HCT116 (cell line): ENCODE data around the gene STING1. TPM values are rescaled to one million over a fixed set of nuclear protein-coding genes. Genes with fewer than 3 reads are reported as not detected.
"Not testable (repeated sequence)": the region's sequence is repeated elsewhere in the genome, so short reads cannot be mapped to it uniquely, and the experiment has no call there.

Source experiments
- ATAC-seq: fragments of 200-7000 bp; cut with Tn5 transposase; 2 replicates; pipeline ENCODE4 v1.9.1; 2020; ENCODE audit warnings: mild to moderate bottlenecking, moderate library complexity
- BruUV-seq: library from RNA; stranded (reverse); fragments of 400-500 nt; replicated peaks from 2 replicates; lab custom pipeline; 2021; lab: Mats Ljungman, UMichigan
- CTCF ChIA-PET: fragments of 300-600 bp; sonication (Branson Sonifier 250); formaldehyde crosslinking; loops from one replicate; lab custom pipeline; 2021; ENCODE audit warnings: antibody characterized with exemption; lab: Charles Lee
- POLR2A ChIA-PET: fragments of 300-600, 350-600 bp; sonication (Branson Sonifier 250); formaldehyde crosslinking; loops from one replicate; lab custom pipeline; 2021; ENCODE audit warnings: antibody characterized with exemption; lab: Charles Lee
- RAD21 ChIA-PET, 2 experiments: fragments of 300-600 bp; sonication (Branson Sonifier 250); formaldehyde crosslinking; loops; one replicate each; lab custom pipeline; 2023; ENCODE audit warnings: low total read pairs in 2 of 2; ENCODE audit not compliant: uncharacterized antibody in 2 of 2, unreplicated experiment in 2 of 2, low non-redundant PET in 1 of 2; lab: Charles Lee
- DNase-seq: peaks from one replicate; pipeline ENCODE4 v3.0.0-alpha.2; 2010; ENCODE audit warnings: low read depth, low spot score
- H2AFZ ChIP-seq: fragments of 200-600 bp; shearing (Covaris generic), sonication (generic); 2 replicates; pipeline ENCODE4 v1.6.1; 2017; ENCODE audit warnings: low read depth, mixed run types, mixed read lengths, antibody characterized with exemption, low read length; ENCODE audit not compliant: poor library complexity, severe bottlenecking
- H3K27ac ChIP-seq: 2 replicates; pipeline ENCODE4 v1.5.1; 2012; ENCODE audit warnings: low read depth, low read length
- H3K27me3 ChIP-seq: fragments of 200-600 bp; sonication (generic); 2 replicates; pipeline ENCODE4 v1.6.1; 2016; ENCODE audit warnings: mixed run types, low read length, mixed read lengths; ENCODE audit not compliant: insufficient read depth
- H3K36me3 ChIP-seq, 2 experiments: fragments of 200-500 bp in 1 of 2; fragments of 200-600 bp in 1 of 2; sonication (Bioruptor generic) in 1 of 2; sonication (generic) in 1 of 2; 2 replicates each; pipeline versions ENCODE4 v1.5.1 to v1.6.1; 2014 to 2016; ENCODE audit warnings: low read length in 2 of 2, inconsistent platforms in 1 of 2, mixed read lengths in 1 of 2, mixed run types in 1 of 2; ENCODE audit not compliant: insufficient read depth in 2 of 2, control insufficient read depth in 1 of 2
- H3K4me1 ChIP-seq, 2 experiments: fragments of 200-600 bp in 1 of 2; sonication (generic) in 1 of 2; 2 replicates each; pipeline versions ENCODE4 v1.5.1 to v1.6.1; 2012 to 2017; ENCODE audit warnings: low read length in 2 of 2, inconsistent platforms in 1 of 2, mild to moderate bottlenecking in 1 of 2, mixed read lengths in 1 of 2, mixed run types in 1 of 2, moderate library complexity in 1 of 2; ENCODE audit not compliant: insufficient read depth in 2 of 2, control insufficient read depth in 1 of 2
- H3K4me2 ChIP-seq: fragments of 200-600 bp; sonication (generic); 2 replicates; pipeline ENCODE4 v1.6.1; 2017; ENCODE audit warnings: mixed run types, low read length, mixed read lengths
- H3K4me3 ChIP-seq, 2 experiments: fragments of 200-600 bp in 1 of 2; sonication (generic) in 1 of 2; replicated peaks in 1 of 2; 2 replicates each; pipeline ENCODE4 v1.5.1; 2011 to 2016; ENCODE audit warnings: low read length in 2 of 2, control low read depth in 1 of 2, low read depth in 1 of 2, mild to moderate bottlenecking in 1 of 2, mixed read lengths in 1 of 2, mixed run types in 1 of 2
- H3K79me2 ChIP-seq: fragments of 200-600 bp; sonication (generic); 2 replicates; pipeline ENCODE4 v1.6.1; 2017; ENCODE audit warnings: mild to moderate bottlenecking, mixed run types, low read length, moderate library complexity, mixed read lengths; ENCODE audit not compliant: insufficient read depth
- H3K9ac ChIP-seq: fragments of 200-600 bp; sonication (generic); 2 replicates; pipeline ENCODE4 v1.6.1; 2016; ENCODE audit warnings: low read length, mixed read lengths
- H3K9me2 ChIP-seq: fragments of 200-600 bp; sonication (generic), shearing (Covaris generic); 2 replicates; pipeline ENCODE4 v1.6.1; 2017; ENCODE audit warnings: mixed run types, mild to moderate bottlenecking, moderate library complexity; ENCODE audit not compliant: insufficient read depth
- H3K9me3 ChIP-seq, 2 experiments: fragments of 200-500 bp in 1 of 2; fragments of 200-600 bp in 1 of 2; sonication (Bioruptor generic) in 1 of 2; sonication (generic) in 1 of 2; 2 replicates each; pipeline ENCODE4 v1.6.1; 2014 to 2017; ENCODE audit warnings: low read length in 2 of 2, mixed read lengths in 2 of 2, inconsistent platforms in 1 of 2, low read depth in 1 of 2, mild to moderate bottlenecking in 1 of 2, mixed run types in 1 of 2, moderate library complexity in 1 of 2; ENCODE audit not compliant: control insufficient read depth in 1 of 2, insufficient read depth in 1 of 2
- H4K20me1 ChIP-seq: fragments of 200-600 bp; sonication (generic), shearing (Covaris generic); 2 replicates; pipeline ENCODE4 v1.6.1; 2017; ENCODE audit warnings: mixed run types, mild to moderate bottlenecking, moderate library complexity; ENCODE audit not compliant: insufficient read depth
- CTCF ChIP-seq, 3 experiments: fragments of 200-600 bp in 1 of 3; sonication (generic) in 1 of 3; IDR thresholded peaks in 2 of 3; conservative IDR thresholded peaks in 1 of 3; 2 replicates each; pipeline ENCODE4 v1.5.1; 2012 to 2017; ENCODE audit warnings: low read depth in 2 of 3, low read length in 2 of 3, antibody characterized with exemption in 1 of 3, borderline replicate concordance in 1 of 3, control low read depth in 1 of 3, mild to moderate bottlenecking in 1 of 3, mixed read lengths in 1 of 3, mixed run types in 1 of 3, moderate library complexity in 1 of 3; ENCODE audit not compliant: insufficient read depth in 1 of 3
- POLR2A ChIP-seq: IDR thresholded peaks from 2 replicates; pipeline ENCODE4 v1.7.0; 2011; ENCODE audit warnings: borderline replicate concordance; ENCODE audit not compliant: insufficient read depth, insufficient read length; ENCODE audit errors: extremely low read depth
- intact Hi-C: fragments of 100-400 bp; cut with micrococcal nuclease; formaldehyde crosslinking; loops from 2 replicates; pipeline ENCODE4 v1.10.0; 2022
- total RNA-seq: library from RNA; stranded (reverse); gene quantifications from one replicate; pipeline ENCODE4 v1.2.1, GENCODE V29; 2021; ENCODE audit not compliant: unreplicated experiment

STING1 gene
- total RNA-seq, 1 experiment from 2014 or later, result 17.7 TPM

- POLR2A ChIA-PET, result interaction anchor here (1.0 kb wide), 1 partner anchor 91 kb away, joined by 3 read pairs; no protein-coding TSS in a partner anchor
- no TSS peak for BruUV-seq
- no peaks in the 10 kb centered on the region for H3K36me3 ChIP-seq
Observed at GRCh38 chr5:139512786-139513390, 30.3 kb upstream of the STING1 start.

GRCh38 chr5:139504722-139505121, 22.2 kb upstream of the STING1 start:
- BruUV-seq, H3K4me1 ChIP-seq, intact Hi-C loops, H3K9me3 ChIP-seq, RAD21 ChIA-PET, CTCF ChIA-PET, H3K4me3 ChIP-seq, H3K27ac ChIP-seq, H4K20me1 ChIP-seq, H2AFZ ChIP-seq, H3K27me3 ChIP-seq, DNase-seq, POLR2A ChIA-PET, H3K36me3 ChIP-seq, H3K9me2 ChIP-seq, ATAC-seq, H3K79me2 ChIP-seq, H3K4me2 ChIP-seq, H3K9ac ChIP-seq: not testable (repeated sequence)

More at GRCh38 chr5:139512786-139513390, 30.3 kb upstream of the STING1 start:
- Histone ChIP-seq H3K9me2 (no peaks in the 10 kb centered on the region), H3K27me3 (no peaks in the 10 kb centered on the region), H3K4me2 (no peak overlapping the region), H2AFZ (peak overlapping the region; percentile 30), H3K4me3 (no peak overlapping the region), H3K79me2 (no peaks in the 10 kb centered on the region), H3K27ac (no peak overlapping the region), H3K9me3 (no peaks in the 10 kb centered on the region), H3K4me1 (peaks cover 0 to 5% of the 10 kb centered on the region in 2 experiments; a peak in 1 of 4 replicates), H4K20me1 (no peaks in the 10 kb centered on the region), H3K9ac (no peak overlapping the region)
- ChIA-PET RAD21 (interaction anchor here (1.1 to 1.2 kb wide), 4 partner anchors 31 to 92 kb away, joined by 3 to 14 read pairs (median 4); partner anchors contain the start of gene STING1 (in 1 of the 2)), CTCF (interaction anchor here (1.0 to 4.5 kb wide), 7 partner anchors 16 to 93 kb away, joined by 3 to 86 read pairs (median 8); partner anchors contain the start of genes DNAJC18 and STING1)
- intact Hi-C loops, result loop anchor here (1.0 kb wide), 1 partner anchor 91 kb away; no protein-coding TSS in a partner anchor
- peak in 1 of 3 experiments; percentile 28; a peak in 1 of 6 replicates for TF ChIP-seq CTCF (IDR thresholded peaks at IDR 0.05 in 2 of 3, conservative IDR thresholded peaks at IDR 0.05 in 1 of 3; ENCODE audit: borderline replicate concordance in 1 of 3, insufficient read depth in 1 of 3, low read depth in 2 of 3, low read length in 2 of 3)
- no peak for TF ChIP-seq POLR2A
- DNase-seq (no peak), ATAC-seq (no peak)

- intact Hi-C loops, H3K27me3 ChIP-seq, H2AFZ ChIP-seq, DNase-seq, H4K20me1 ChIP-seq, H3K9me3 ChIP-seq, H3K27ac ChIP-seq, CTCF ChIA-PET, H3K9me2 ChIP-seq, H3K4me1 ChIP-seq, H3K4me3 ChIP-seq, H3K36me3 ChIP-seq, RAD21 ChIA-PET, H3K79me2 ChIP-seq, POLR2A ChIA-PET, H3K4me2 ChIP-seq, H3K9ac ChIP-seq, BruUV-seq, ATAC-seq: not testable (repeated sequence)
Observed at GRCh38 chr5:139503879-139504278, 21.3 kb upstream of the STING1 start.
